Smooth muscle cell (in vitro differentiated cells): ENCODE measurements around the gene ACVR1C. TPM values are rescaled to one million over a fixed set of nuclear protein-coding genes. Genes with fewer than 3 reads are reported as not detected.

ENCODE experiments used
- DNase-seq: peaks from one replicate; lab custom pipeline; 2025; ENCODE audit not compliant: unreplicated experiment; lab: John Stamatoyannopoulos, UW
- H2AFZ ChIP-seq: fragments of 200-600 bp; sonication (generic); 2 replicates; pipeline ENCODE4 v1.6.0; 2016; ENCODE audit warnings: antibody characterized with exemption, low read depth, mild to moderate bottlenecking
- H3F3A ChIP-seq: fragments of 200-600 bp; sonication (generic); 2 replicates; pipeline ENCODE4 v1.6.0; 2017; ENCODE audit warnings: antibody characterized with exemption, low read depth
- H3K27ac ChIP-seq: fragments of 200-600 bp; sonication (generic); 2 replicates; pipeline ENCODE4 v1.5.1; 2016; ENCODE audit warnings: low read depth, mild to moderate bottlenecking
- H3K27me3 ChIP-seq: fragments of 200-600 bp; sonication (generic); 2 replicates; pipeline ENCODE4 v1.6.1; 2016; ENCODE audit warnings: low read depth, mild to moderate bottlenecking
- H3K36me3 ChIP-seq: fragments of 200-600 bp; sonication (generic); 2 replicates; pipeline ENCODE4 v1.5.1; 2016; ENCODE audit warnings: low read depth
- H3K4me1 ChIP-seq: fragments of 200-600 bp; sonication (generic); 2 replicates; pipeline ENCODE4 v1.5.1; 2016; ENCODE audit warnings: low read depth
- H3K4me2 ChIP-seq: fragments of 200-600 bp; sonication (generic); 2 replicates; pipeline ENCODE4 v1.6.0; 2016; ENCODE audit warnings: mild to moderate bottlenecking
- H3K4me3 ChIP-seq: fragments of 200-600 bp; sonication (generic); 2 replicates; pipeline ENCODE4 v1.5.1; 2016; ENCODE audit warnings: mild to moderate bottlenecking
- H3K79me2 ChIP-seq: fragments of 200-600 bp; sonication (generic); 2 replicates; pipeline ENCODE4 v1.6.0; 2016; ENCODE audit warnings: low read depth, mild to moderate bottlenecking
- H3K9ac ChIP-seq: fragments of 200-600 bp; sonication (generic); 2 replicates; pipeline ENCODE4 v1.6.0; 2016; ENCODE audit warnings: low read depth
- H3K9me3 ChIP-seq: fragments of 200-600 bp; sonication (generic); replicated peaks from 2 replicates; pipeline ENCODE4 v1.5.1; 2016; ENCODE audit warnings: low read depth
- H4K20me1 ChIP-seq: fragments of 200-600 bp; sonication (generic); 2 replicates; pipeline ENCODE4 v1.6.0; 2016; ENCODE audit warnings: low read depth
- WGBS: methylation state at CpG from one replicate; pipeline ENCODE4 v1.1.7; 2016; ENCODE audit warnings: low lambda C conversion rate; 5-methylcytosine and 5-hydroxymethylcytosine counted together
- polyA plus RNA-seq: library from polyadenylated mRNA; unstranded; fragments of >200 nt; fragmentation: Nextera tagmentation; extraction: Ambion mirVana; gene quantifications from 2 replicates; pipeline ENCODE4 v1.2.1, GENCODE V29; 2016
- total RNA-seq: library from RNA; depleted of rRNA; stranded (reverse); fragments of >200 nt; gene quantifications from 2 replicates; pipeline ENCODE4 v1.2.3, GENCODE V29; 2014
- TF ChIP-seq, protein P1 (sequence below): fragments of 200-600 bp; sonication (generic); IDR thresholded peaks from 2 replicates; pipeline ENCODE4 v1.5.1; 2017; ENCODE audit warnings: borderline replicate concordance, mild to moderate bottlenecking, antibody characterized with exemption; ENCODE audit not compliant: insufficient read depth, poor library complexity, severe bottlenecking

ACVR1C gene
- total and polyA plus RNA-seq, 2 experiments from 2014 or later, result 0.36 TPM; not detected in 1

DNA sequence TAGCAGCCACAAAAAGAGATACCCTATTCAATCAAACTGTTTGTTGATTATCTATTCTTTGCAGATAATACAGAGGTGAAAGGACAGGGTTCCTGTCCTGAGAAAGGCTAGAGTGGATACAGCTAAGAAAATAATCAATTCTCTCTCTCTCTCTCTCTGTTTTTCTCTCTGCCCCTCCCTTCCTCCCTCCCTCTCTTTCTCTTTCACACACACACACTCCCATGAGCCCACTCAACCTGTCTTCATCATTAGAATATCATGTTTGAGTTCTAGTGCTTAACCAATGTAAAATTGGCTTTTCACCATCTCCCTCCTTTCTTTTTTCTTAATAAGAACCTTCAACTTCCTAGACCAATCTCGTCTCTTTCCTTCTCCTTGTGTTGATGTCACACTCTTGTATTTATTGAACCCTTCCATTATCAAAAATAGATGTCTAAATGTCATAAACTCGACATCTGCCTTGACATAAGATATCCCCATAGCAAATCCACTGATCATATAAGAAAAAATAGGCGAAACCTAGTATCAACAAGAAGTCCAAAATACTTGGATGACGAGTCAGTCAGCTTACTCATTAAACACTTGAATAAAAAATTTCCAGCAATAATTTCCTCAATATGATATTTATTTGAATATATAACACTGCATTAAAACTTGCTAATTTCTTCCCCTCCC lies 141.9 kb downstream of the ACVR1C start:
- Histone ChIP-seq H3K27me3 (peaks cover 19% of the 10 kb centered on the region), H3K4me1 (no peaks in the 10 kb centered on the region), H3K36me3 (no peaks in the 10 kb centered on the region), H3K4me3 (no peak overlapping the region), H3K79me2 (no peaks in the 10 kb centered on the region), H3K9me3 (no peaks in the 10 kb centered on the region), H4K20me1 (no peaks in the 10 kb centered on the region), H3K9ac (no peak overlapping the region), H3F3A (no peaks in the 10 kb centered on the region), H3K4me2 (no peak overlapping the region), H3K27ac (no peak overlapping the region), H2AFZ (no peak overlapping the region)
- 83% methylated on average over 4 of the region's 4 CpGs for WGBS
- TF ChIP-seq, protein P1, sequence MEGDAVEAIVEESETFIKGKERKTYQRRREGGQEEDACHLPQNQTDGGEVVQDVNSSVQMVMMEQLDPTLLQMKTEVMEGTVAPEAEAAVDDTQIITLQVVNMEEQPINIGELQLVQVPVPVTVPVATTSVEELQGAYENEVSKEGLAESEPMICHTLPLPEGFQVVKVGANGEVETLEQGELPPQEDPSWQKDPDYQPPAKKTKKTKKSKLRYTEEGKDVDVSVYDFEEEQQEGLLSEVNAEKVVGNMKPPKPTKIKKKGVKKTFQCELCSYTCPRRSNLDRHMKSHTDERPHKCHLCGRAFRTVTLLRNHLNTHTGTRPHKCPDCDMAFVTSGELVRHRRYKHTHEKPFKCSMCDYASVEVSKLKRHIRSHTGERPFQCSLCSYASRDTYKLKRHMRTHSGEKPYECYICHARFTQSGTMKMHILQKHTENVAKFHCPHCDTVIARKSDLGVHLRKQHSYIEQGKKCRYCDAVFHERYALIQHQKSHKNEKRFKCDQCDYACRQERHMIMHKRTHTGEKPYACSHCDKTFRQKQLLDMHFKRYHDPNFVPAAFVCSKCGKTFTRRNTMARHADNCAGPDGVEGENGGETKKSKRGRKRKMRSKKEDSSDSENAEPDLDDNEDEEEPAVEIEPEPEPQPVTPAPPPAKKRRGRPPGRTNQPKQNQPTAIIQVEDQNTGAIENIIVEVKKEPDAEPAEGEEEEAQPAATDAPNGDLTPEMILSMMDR, result no peak
- DNase-seq, result no peak

DNA sequence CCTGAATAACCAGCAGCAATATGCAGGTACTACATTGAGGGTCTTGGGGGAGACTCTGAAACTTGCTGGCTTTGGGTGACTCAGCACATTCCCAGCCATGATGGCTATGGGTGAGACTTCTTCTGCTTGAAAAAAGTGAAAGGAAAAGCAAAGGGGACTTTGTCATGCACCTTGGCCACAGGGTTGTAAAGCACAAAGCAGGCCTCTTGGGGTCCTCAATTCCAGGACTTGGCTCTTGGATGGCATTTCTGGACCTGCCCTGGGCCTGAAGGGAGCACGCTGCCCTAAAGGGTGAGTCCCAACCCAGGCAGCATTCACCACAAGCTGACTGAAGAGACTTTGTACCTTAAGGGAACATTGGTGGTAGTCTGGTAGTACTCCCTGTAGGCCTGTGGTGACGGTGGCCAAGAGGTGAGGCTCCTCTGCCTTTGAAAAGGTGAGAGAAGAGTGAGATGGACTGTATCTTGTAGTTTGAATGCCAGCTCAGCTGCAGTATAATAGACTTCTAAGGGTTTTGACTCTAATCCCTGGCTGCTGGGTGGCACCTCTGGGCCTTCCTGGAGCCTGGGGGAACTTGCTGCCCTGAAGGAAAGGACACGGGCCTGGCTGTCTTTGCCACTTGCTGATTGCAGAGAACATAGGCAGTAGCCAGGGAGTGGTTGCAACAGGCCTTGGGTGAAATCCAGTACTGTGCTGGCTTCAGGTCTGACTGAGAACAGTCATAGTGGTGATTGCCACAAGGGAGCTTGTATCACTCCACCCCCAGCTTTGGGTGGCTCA lies 148.3 kb downstream of the ACVR1C start:
- H2AFZ ChIP-seq, result no peak overlapping the region
- no peak overlapping the region for H3K4me3 ChIP-seq
- TF ChIP-seq, protein P1, result no peak
- WGBS, result 89% methylated on average over 3 of the region's 3 CpGs
- no peaks in the 10 kb centered on the region for H4K20me1 ChIP-seq
- no peaks in the 10 kb centered on the region for H3F3A ChIP-seq
- no peaks in the 10 kb centered on the region for H3K4me1 ChIP-seq
- H3K27me3 ChIP-seq, result no peaks in the 10 kb centered on the region
- H3K9me3 ChIP-seq, result no peaks in the 10 kb centered on the region
- DNase-seq, result no peak
- H3K36me3 ChIP-seq, result no peaks in the 10 kb centered on the region
- no peak overlapping the region for H3K9ac ChIP-seq
- no peak overlapping the region for H3K4me2 ChIP-seq
- H3K79me2 ChIP-seq, result no peaks in the 10 kb centered on the region
- no peak overlapping the region for H3K27ac ChIP-seq

DNA sequence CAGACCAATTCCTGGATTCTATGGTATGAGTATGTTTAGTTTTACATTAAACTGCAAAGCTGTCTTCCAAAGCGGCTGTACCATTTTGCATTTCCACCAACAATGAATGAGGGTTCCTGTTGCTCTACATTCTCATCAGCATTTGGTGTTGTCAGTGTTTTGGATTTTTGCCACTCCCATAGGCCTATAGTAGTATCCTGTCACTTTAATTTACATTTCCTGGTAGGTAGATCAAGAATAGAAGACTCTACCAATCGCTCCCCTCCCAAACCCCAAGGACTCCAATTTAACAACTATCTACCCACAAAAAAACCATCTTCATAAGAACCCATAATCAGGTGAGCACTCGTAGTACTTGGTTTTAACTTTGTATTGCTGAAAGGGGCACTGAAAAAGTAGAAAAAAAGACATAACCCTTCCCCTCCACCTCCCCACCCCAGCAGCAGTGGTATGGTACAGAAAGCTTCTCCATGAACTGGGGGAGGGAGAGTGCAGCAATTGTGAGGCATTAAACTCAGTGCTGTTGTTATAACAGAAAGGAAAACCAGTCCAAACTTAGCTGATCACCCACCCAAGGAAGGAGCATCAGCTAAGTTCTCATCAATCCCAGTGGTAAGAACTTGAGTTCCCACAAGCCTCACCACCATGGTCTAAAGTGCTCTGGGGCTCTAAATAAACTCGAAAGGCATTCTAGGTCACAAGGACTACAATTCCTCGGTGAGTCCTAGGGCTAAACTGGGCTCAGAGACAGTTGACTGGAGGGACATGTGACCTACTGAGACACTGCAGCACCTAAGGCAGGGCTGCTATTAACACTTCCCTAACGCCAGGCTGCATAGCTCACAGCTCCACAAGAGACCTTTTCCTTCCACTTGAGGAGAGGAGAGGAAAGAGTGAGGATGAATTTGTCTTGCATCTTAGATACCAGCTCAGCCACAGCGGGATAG lies 149.3 kb downstream of the ACVR1C start:
- H4K20me1 ChIP-seq, result no peaks in the 10 kb centered on the region
- H2AFZ ChIP-seq, result no peak overlapping the region
- WGBS, result 89% methylated on average over 7 of the region's 7 CpGs
- DNase-seq, result no peak
- no peaks in the 10 kb centered on the region for H3F3A ChIP-seq
- no peaks in the 10 kb centered on the region for H3K79me2 ChIP-seq
- no peak overlapping the region for H3K9ac ChIP-seq
- H3K4me2 ChIP-seq, result no peak overlapping the region
- H3K36me3 ChIP-seq, result no peaks in the 10 kb centered on the region
- TF ChIP-seq, protein P1, result no peak
- no peak overlapping the region for H3K4me3 ChIP-seq
- no peaks in the 10 kb centered on the region for H3K4me1 ChIP-seq
- H3K27me3 ChIP-seq, result no peaks in the 10 kb centered on the region
- no peak overlapping the region for H3K27ac ChIP-seq
- H3K9me3 ChIP-seq, result no peaks in the 10 kb centered on the region
